ENCODE results near the gene SCNN1B.

Gene SCNN1B

DNA sequence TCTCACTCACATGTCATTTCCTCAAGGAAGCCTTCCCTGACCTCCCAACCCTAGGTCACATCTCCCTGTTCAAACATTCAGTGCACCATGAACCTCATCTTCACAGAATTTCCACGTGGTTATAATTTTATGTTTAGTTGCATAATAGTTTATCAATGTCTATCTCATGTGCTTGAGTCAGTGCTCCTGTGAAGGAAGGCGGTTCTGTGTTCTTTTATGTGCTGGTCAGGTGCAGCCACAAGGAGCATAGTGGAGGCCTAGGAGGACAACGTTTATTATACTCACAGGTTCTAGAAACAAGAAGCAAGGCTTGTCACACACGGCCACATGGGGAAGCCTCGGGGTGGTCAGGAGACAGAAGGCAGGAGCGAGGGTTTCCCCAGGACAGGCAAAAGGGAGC lies 34.5 kb upstream of the SCNN1B start:
- no peaks in the 10 kb centered on the region for H3K9me3 ChIP-seq (ENCODE audit: insufficient read depth, low read length)
- no peak overlapping the region for H3K4me2 ChIP-seq (ENCODE audit: low read depth, low read length, poor library complexity, severe bottlenecking)
- no peaks in the 10 kb centered on the region for H3F3A ChIP-seq (ENCODE audit: insufficient read depth)
- TF ChIP-seq, protein P1, sequence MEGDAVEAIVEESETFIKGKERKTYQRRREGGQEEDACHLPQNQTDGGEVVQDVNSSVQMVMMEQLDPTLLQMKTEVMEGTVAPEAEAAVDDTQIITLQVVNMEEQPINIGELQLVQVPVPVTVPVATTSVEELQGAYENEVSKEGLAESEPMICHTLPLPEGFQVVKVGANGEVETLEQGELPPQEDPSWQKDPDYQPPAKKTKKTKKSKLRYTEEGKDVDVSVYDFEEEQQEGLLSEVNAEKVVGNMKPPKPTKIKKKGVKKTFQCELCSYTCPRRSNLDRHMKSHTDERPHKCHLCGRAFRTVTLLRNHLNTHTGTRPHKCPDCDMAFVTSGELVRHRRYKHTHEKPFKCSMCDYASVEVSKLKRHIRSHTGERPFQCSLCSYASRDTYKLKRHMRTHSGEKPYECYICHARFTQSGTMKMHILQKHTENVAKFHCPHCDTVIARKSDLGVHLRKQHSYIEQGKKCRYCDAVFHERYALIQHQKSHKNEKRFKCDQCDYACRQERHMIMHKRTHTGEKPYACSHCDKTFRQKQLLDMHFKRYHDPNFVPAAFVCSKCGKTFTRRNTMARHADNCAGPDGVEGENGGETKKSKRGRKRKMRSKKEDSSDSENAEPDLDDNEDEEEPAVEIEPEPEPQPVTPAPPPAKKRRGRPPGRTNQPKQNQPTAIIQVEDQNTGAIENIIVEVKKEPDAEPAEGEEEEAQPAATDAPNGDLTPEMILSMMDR (IDR thresholded peaks at IDR 0.05; ENCODE audit: insufficient read depth, low read length, poor library complexity, severe bottlenecking) = no peak
- no peak for TF ChIP-seq EZH2phosphoT487 (conservative IDR thresholded peaks at IDR 0.05; ENCODE audit: low read length)
- no peaks in the 10 kb centered on the region for H3K9me2 ChIP-seq (replicated peaks; ENCODE audit: insufficient read depth, low read length)
- H3K27ac ChIP-seq (ENCODE audit: low read depth, low read length) = no peak overlapping the region
- no peak overlapping the region for H3K9ac ChIP-seq (ENCODE audit: low read length)
- H3K79me2 ChIP-seq (ENCODE audit: insufficient read depth, low read length) = no peaks in the 10 kb centered on the region
- H4K20me1 ChIP-seq (ENCODE audit: low read depth, low read length) = no peaks in the 10 kb centered on the region
- no peak overlapping the region for H3K4me3 ChIP-seq (ENCODE audit: insufficient read depth, low read length, poor library complexity, severe bottlenecking)
- no peaks in the 10 kb centered on the region for H3K36me3 ChIP-seq (ENCODE audit: low read length)
- H3K27me3 ChIP-seq (ENCODE audit: low read length) = no peaks in the 10 kb centered on the region
- no peak overlapping the region for H2AFZ ChIP-seq (ENCODE audit: low read depth, low read length, severe bottlenecking)

DNA sequence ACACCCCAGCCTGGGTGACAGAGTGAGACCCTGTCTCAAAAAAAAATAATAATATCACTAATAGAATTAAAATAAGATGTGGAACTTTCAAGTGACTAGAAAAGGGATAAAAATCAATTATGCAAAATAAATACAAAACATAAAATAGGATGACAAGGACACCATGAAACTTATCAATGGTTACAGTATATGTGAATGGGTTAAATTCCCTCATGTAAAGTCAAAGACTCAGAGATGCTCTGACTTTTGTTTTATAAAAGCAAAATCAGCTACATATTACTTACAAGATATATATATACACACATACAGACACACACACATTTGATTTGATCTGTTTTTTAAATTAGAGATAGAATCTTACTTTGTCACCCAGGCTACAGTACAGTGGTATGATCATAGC lies 33.5 kb upstream of the SCNN1B start:
- no peak overlapping the region for H2AFZ ChIP-seq (ENCODE audit: low read depth, low read length, severe bottlenecking)
- H3K9me2 ChIP-seq (replicated peaks; ENCODE audit: insufficient read depth, low read length) = no peaks in the 10 kb centered on the region
- no peaks in the 10 kb centered on the region for H3K27me3 ChIP-seq (ENCODE audit: low read length)
- H3K4me3 ChIP-seq (ENCODE audit: insufficient read depth, low read length, poor library complexity, severe bottlenecking) = no peak overlapping the region
- no peak overlapping the region for H3K4me2 ChIP-seq (ENCODE audit: low read depth, low read length, poor library complexity, severe bottlenecking)
- H3K9ac ChIP-seq (ENCODE audit: low read length) = no peak overlapping the region
- H3K27ac ChIP-seq (ENCODE audit: low read depth, low read length) = no peak overlapping the region
- no peaks in the 10 kb centered on the region for H3K9me3 ChIP-seq (ENCODE audit: insufficient read depth, low read length)
- TF ChIP-seq, protein P1 (IDR thresholded peaks at IDR 0.05; ENCODE audit: insufficient read depth, low read length, poor library complexity, severe bottlenecking) = no peak
- no peak for TF ChIP-seq EZH2phosphoT487 (conservative IDR thresholded peaks at IDR 0.05; ENCODE audit: low read length)
- H3F3A ChIP-seq (ENCODE audit: insufficient read depth) = no peaks in the 10 kb centered on the region
- no peaks in the 10 kb centered on the region for H3K79me2 ChIP-seq (ENCODE audit: insufficient read depth, low read length)
- no peaks in the 10 kb centered on the region for H4K20me1 ChIP-seq (ENCODE audit: low read depth, low read length)
- H3K36me3 ChIP-seq (ENCODE audit: low read length) = no peaks in the 10 kb centered on the region

DNA sequence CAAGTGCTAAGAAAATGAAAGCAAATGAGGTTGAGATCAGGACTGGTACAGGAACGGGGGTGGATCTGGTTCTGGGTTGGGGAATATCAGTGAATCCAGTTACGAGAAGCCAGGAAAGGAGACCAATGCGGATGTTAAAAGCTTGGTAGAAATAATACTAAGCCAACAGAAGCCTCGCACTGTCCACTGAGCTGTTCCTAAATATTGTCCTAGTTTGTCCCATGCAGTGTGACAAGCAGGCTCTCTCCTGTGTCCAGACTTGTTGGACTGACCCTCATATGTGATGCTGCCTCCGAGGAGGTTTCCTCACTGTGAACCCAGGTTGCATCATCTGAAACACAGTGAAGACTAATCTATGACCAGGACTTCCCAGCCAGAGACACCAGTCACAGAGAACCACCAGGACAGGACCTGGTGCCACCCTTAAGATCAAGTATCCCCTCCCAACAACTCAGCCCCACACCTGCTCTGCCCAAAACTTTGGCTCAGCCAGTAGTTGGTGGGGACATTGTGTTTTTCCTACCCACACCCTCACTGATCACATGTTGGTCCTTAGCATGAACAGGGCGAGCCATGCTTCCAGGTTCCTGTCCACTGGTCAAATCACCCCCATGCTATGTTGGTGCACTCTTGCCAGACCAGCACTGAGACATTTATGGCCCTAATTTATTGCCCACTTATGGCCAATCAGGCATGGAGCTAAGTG lies 32.7 kb upstream of the SCNN1B start:
- Histone ChIP-seq H3K27ac (ENCODE audit: low read depth, low read length) (no peak overlapping the region), H3K9ac (ENCODE audit: low read length) (no peak overlapping the region), H3F3A (ENCODE audit: insufficient read depth) (no peaks in the 10 kb centered on the region), H3K4me2 (ENCODE audit: low read depth, low read length, poor library complexity, severe bottlenecking) (no peak overlapping the region), H3K9me3 (ENCODE audit: insufficient read depth, low read length) (no peaks in the 10 kb centered on the region), H3K9me2 (replicated peaks; ENCODE audit: insufficient read depth, low read length) (no peaks in the 10 kb centered on the region), H3K4me3 (ENCODE audit: insufficient read depth, low read length, poor library complexity, severe bottlenecking) (no peak overlapping the region), H4K20me1 (ENCODE audit: low read depth, low read length) (no peaks in the 10 kb centered on the region), H2AFZ (ENCODE audit: low read depth, low read length, severe bottlenecking) (no peak overlapping the region), H3K79me2 (ENCODE audit: insufficient read depth, low read length) (no peaks in the 10 kb centered on the region), H3K27me3 (ENCODE audit: low read length) (no peaks in the 10 kb centered on the region), H3K36me3 (ENCODE audit: low read length) (no peaks in the 10 kb centered on the region)
- no peak for TF ChIP-seq EZH2phosphoT487 (conservative IDR thresholded peaks at IDR 0.05; ENCODE audit: low read length)
- TF ChIP-seq, protein P1 (IDR thresholded peaks at IDR 0.05; ENCODE audit: insufficient read depth, low read length, poor library complexity, severe bottlenecking) = no peak
